Hepatocyte (in vitro differentiated cells): ENCODE results near the gene TMEM86B. TPM values are rescaled to one million over a fixed set of nuclear protein-coding genes. Genes with fewer than 3 reads are reported as not detected.

Source experiments
- DNase-seq: peaks from one replicate; pipeline ENCODE4 v3.0.0-alpha.2; 2016; ENCODE audit warnings: low spot score
- H2AFZ ChIP-seq: fragments of 200-600 bp; sonication (generic); 2 replicates; pipeline ENCODE4 v1.6.0; 2016; ENCODE audit warnings: antibody characterized with exemption, mild to moderate bottlenecking
- H3K27ac ChIP-seq: fragments of 200-600 bp; sonication (generic); 2 replicates; pipeline ENCODE4 v1.5.1; 2016; ENCODE audit warnings: mild to moderate bottlenecking
- H3K27me3 ChIP-seq: fragments of 200-600 bp; sonication (generic); 2 replicates; pipeline ENCODE4 v1.6.1; 2016
- H3K36me3 ChIP-seq: fragments of 200-600 bp; sonication (generic); replicated peaks from 2 replicates; pipeline ENCODE4 v1.5.1; 2016; ENCODE audit warnings: low read depth; ENCODE audit not compliant: insufficient read depth
- H3K4me1 ChIP-seq: fragments of 200-600 bp; sonication (generic); 2 replicates; pipeline ENCODE4 v1.5.1; 2016; ENCODE audit warnings: mild to moderate bottlenecking, moderate library complexity; ENCODE audit not compliant: insufficient read depth
- H3K4me2 ChIP-seq: fragments of 200-600 bp; sonication (generic); 2 replicates; pipeline ENCODE4 v1.6.0; 2016
- H3K4me3 ChIP-seq: fragments of 200-600 bp; sonication (generic); 2 replicates; pipeline ENCODE4 v1.5.1; 2016; ENCODE audit warnings: mild to moderate bottlenecking
- H3K79me2 ChIP-seq: fragments of 200-600 bp; sonication (generic); 2 replicates; pipeline ENCODE4 v1.6.0; 2017; ENCODE audit warnings: mild to moderate bottlenecking
- H3K9me2 ChIP-seq: fragments of 200-600 bp; sonication (generic); replicated peaks from 2 replicates; pipeline ENCODE4 v1.6.0; 2017; ENCODE audit warnings: mild to moderate bottlenecking; ENCODE audit not compliant: insufficient read depth
- H3K9me3 ChIP-seq: fragments of 200-600 bp; sonication (generic); 2 replicates; pipeline ENCODE4 v1.5.1; 2016; ENCODE audit warnings: low read depth, mild to moderate bottlenecking
- H4K20me1 ChIP-seq: fragments of 200-600 bp; sonication (generic); 2 replicates; pipeline ENCODE4 v1.6.0; 2016; ENCODE audit warnings: mild to moderate bottlenecking; ENCODE audit not compliant: insufficient read depth, poor library complexity, severe bottlenecking
- CTCF ChIP-seq: fragments of 200-600 bp; sonication (generic); IDR thresholded peaks from 2 replicates; pipeline ENCODE4 v1.5.1; 2016; ENCODE audit warnings: antibody characterized with exemption, mild to moderate bottlenecking; ENCODE audit not compliant: poor library complexity
- EZH2 ChIP-seq: fragments of 200-600 bp; sonication (generic); IDR thresholded peaks from 2 replicates; pipeline ENCODE4 v1.6.1; 2016; ENCODE audit warnings: antibody characterized with exemption, mild to moderate bottlenecking, borderline replicate concordance
- EZH2phosphoT487 ChIP-seq: fragments of 200-600 bp; sonication (generic); IDR thresholded peaks from one replicate; pipeline ENCODE4 v1.6.1; 2018; ENCODE audit warnings: antibody characterized with exemption, mild to moderate bottlenecking, low read depth, moderate library complexity; ENCODE audit not compliant: unreplicated experiment, severe bottlenecking
- WGBS: methylation state at CpG from one replicate; pipeline ENCODE4 v1.1.6; 2016; ENCODE audit warnings: low lambda C conversion rate; ENCODE audit errors: missing lambda C conversion rate; 5-methylcytosine and 5-hydroxymethylcytosine counted together
- polyA plus RNA-seq: library from polyadenylated mRNA; unstranded; fragments of >200 nt; fragmentation: Nextera tagmentation; extraction: Ambion mirVana; gene quantifications from 2 replicates; pipeline ENCODE4 v1.2.1, GENCODE V29; 2016
- total RNA-seq: library from RNA; depleted of rRNA; stranded (reverse); fragments of >200 nt; gene quantifications from 2 replicates; pipeline ENCODE4 v1.2.3, GENCODE V29; 2014

TMEM86B gene
- total and polyA plus RNA-seq, 2 experiments from 2014 or later = 21.1 to 62.3 TPM

GRCh38 chr19:55193481-55193880, 35.1 kb downstream of the TMEM86B start:
- no peaks in the 10 kb centered on the region for H3K36me3 ChIP-seq
- H3K27me3 ChIP-seq = no peaks in the 10 kb centered on the region
- TF ChIP-seq CTCF (no peak), EZH2 (no peak), EZH2phosphoT487 (no peak)
- no peaks in the 10 kb centered on the region for H4K20me1 ChIP-seq
- 91% methylated on average over 12 of the region's 12 CpGs for WGBS
- H3K9me2 ChIP-seq = no peaks in the 10 kb centered on the region
- H2AFZ ChIP-seq = no peak overlapping the region
- no peak overlapping the region for H3K4me2 ChIP-seq
- no peak for DNase-seq
- H3K79me2 ChIP-seq = no peaks in the 10 kb centered on the region
- H3K27ac ChIP-seq = no peak overlapping the region
- no peak overlapping the region for H3K4me3 ChIP-seq
- no peaks in the 10 kb centered on the region for H3K4me1 ChIP-seq
- H3K9me3 ChIP-seq = no peaks in the 10 kb centered on the region

DNA sequence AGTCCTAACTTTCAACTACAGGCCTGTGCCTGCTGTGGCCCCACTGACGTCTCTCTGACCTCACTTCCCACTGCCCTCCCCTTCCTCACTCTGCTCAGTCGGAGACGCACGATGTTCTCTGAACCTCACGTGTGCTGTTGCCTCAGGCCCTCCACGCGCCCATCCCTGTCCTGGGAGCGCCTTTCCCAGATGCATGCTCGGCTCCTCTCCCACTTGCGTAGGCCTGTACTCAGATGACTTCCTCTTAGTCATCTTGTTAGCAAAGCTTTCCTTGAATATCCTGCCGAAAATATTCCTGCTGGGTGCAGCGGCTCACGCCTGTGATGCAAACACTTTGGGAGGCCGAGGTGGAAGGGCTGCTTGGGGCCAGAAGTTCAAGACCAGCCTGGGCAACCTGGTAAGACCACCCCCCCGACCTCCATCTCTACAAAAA, 39.1 kb downstream of the TMEM86B start:
- 66% methylated on average over 15 of the region's 15 CpGs for WGBS
- Histone ChIP-seq H3K79me2 (no peaks in the 10 kb centered on the region), H3K4me3 (no peak overlapping the region), H3K9me3 (no peaks in the 10 kb centered on the region), H3K36me3 (no peaks in the 10 kb centered on the region), H3K4me1 (no peaks in the 10 kb centered on the region), H2AFZ (no peak overlapping the region), H3K27me3 (no peaks in the 10 kb centered on the region), H3K27ac (no peak overlapping the region), H3K4me2 (no peak overlapping the region), H3K9me2 (no peaks in the 10 kb centered on the region), H4K20me1 (no peaks in the 10 kb centered on the region)
- TF ChIP-seq CTCF = no peak
- TF ChIP-seq EZH2phosphoT487 = no peak
- no peak for TF ChIP-seq EZH2
- DNase-seq = no peak

DNA sequence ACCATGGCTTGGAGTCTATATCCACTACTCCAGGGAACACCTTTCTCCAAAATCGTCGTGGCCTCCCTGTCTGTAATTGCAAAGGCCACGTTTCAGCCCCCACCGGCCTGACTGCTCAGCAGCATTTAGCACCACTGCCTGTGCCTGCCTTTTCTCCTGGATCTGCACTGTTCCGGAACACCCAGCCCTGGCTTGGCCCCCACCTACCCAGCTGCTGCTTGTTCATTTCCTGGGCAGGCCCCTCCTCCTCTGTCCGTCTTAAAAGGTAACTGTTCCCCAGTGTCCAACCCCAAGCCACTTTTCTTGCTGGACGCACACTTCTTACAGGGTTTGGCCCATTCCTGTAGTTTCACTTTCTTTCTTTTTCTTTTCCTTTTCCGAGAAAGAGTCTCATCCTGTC, 39.9 kb downstream of the TMEM86B start:
- no peak overlapping the region for H3K27ac ChIP-seq

More for the DNA sequence above, 39.9 kb downstream of the TMEM86B start:
- Histone ChIP-seq H3K4me3 (no peak overlapping the region), H3K36me3 (no peaks in the 10 kb centered on the region), H4K20me1 (no peaks in the 10 kb centered on the region), H3K79me2 (no peaks in the 10 kb centered on the region), H3K4me1 (no peaks in the 10 kb centered on the region), H2AFZ (no peak overlapping the region), H3K4me2 (no peak overlapping the region), H3K27me3 (no peaks in the 10 kb centered on the region), H3K9me2 (no peaks in the 10 kb centered on the region), H3K9me3 (no peaks in the 10 kb centered on the region)
- DNase-seq = no peak
- TF ChIP-seq CTCF (no peak), EZH2 (no peak), EZH2phosphoT487 (no peak)
- 79% methylated on average over 8 of the region's 8 CpGs for WGBS
